HG02588 (cell line): ENCODE measurements around the gene GDPD5.

Experiments
- ATAC-seq: cut with Tn5 transposase; IDR thresholded peaks from one replicate; pipeline ENCODE4 v1.9.1; 2021; ENCODE audit warnings: mild to moderate bottlenecking, moderate library complexity; ENCODE audit not compliant: unreplicated experiment

The GDPD5 gene

GRCh38 chr11:75403983-75404658 lies 121.6 kb downstream of the GDPD5 start:
- ATAC-seq, result no peak

GRCh38 chr11:75403037-75403436 lies 122.7 kb downstream of the GDPD5 start:
- ATAC-seq, result no peak

GRCh38 chr11:75402002-75402773 lies 123.6 kb downstream of the GDPD5 start:
- ATAC-seq, result no peak

GRCh38 chr11:75400146-75400865 lies 125.4 kb downstream of the GDPD5 start:
- no peak for ATAC-seq

- ATAC-seq, result peak; percentile 81
Observed at GRCh38 chr11:75399344-75400145, 126.2 kb downstream of the GDPD5 start, which contains the start of gene RPS3. Gene RPS3, plus strand, starts transcription at chr11:75399518. Its CDS starts 30 bp downstream, at chr11:75399548.

- ATAC-seq, result no peak
Observed at GRCh38 chr11:75398906-75399305, 126.8 kb downstream of the GDPD5 start.

- ATAC-seq, result no peak
Observed at GRCh38 chr11:75394085-75394840, 131.5 kb downstream of the GDPD5 start.

GRCh38 chr11:75389925-75390324 lies 135.8 kb downstream of the GDPD5 start:
- no peak for ATAC-seq

- ATAC-seq, result no peak
Observed at GRCh38 chr11:75389276-75389605, 136.5 kb downstream of the GDPD5 start.

GRCh38 chr11:75388386-75389275 lies 137.1 kb downstream of the GDPD5 start:
- no peak for ATAC-seq

- no peak for ATAC-seq
Observed at GRCh38 chr11:75387736-75388294, 137.9 kb downstream of the GDPD5 start.

GRCh38 chr11:75386942-75387630 lies 138.7 kb downstream of the GDPD5 start:
- no peak for ATAC-seq
